ENCODE results near the gene CNNM4.
"Not testable (repeated sequence)": the region's sequence is repeated elsewhere in the genome, so short reads cannot be mapped to it uniquely, and the experiment has no call there.

DNA sequence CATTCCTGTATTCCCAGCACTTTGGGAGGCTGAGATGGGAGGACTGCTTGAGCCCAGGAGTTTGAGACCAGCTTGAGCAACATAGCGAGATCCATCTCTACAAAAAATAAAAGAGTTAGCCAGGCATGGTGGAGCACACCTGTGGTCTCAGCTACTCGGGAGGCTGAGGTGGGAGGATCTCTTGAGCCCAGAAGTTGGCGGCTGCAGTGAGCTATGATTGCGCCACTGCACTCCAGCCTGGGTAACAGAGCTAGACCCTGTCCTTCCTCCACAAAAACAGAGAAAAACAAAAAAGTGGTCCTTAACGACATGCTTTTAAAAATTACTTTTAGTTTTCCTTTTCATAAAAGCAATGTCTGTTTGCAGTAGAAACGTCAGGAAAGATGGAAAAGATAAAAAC lies 35.8 kb downstream of the CNNM4 start:
- not testable (repeated sequence) for TF ChIP-seq YY1 (IDR thresholded peaks at IDR 0.05; ENCODE audit: insufficient read depth, insufficient read length); SUZ12 (IDR thresholded peaks at IDR 0.05; ENCODE audit: extremely low read depth, insufficient read depth, insufficient read length)

Data from NT2/D1 (cell line).